ENCODE measurements around the gene MYO9B.
"Not testable (repeated sequence)": the region's sequence is repeated elsewhere in the genome, so short reads cannot be mapped to it uniquely, and the experiment has no call there.

The MYO9B gene

GRCh38 chr19:17088552-17088951 is 13.0 kb downstream of the MYO9B start:
- DNase-seq (ENCODE audit: low read depth, low spot score), result no peak
- H3K27ac ChIP-seq, result no peak overlapping the region

GRCh38 chr19:17090583-17090982 is 15.0 kb downstream of the MYO9B start:
- DNase-seq (ENCODE audit: low read depth, low spot score), result no peak
- H3K27ac ChIP-seq, result peak overlapping the region; percentile 8

DNA sequence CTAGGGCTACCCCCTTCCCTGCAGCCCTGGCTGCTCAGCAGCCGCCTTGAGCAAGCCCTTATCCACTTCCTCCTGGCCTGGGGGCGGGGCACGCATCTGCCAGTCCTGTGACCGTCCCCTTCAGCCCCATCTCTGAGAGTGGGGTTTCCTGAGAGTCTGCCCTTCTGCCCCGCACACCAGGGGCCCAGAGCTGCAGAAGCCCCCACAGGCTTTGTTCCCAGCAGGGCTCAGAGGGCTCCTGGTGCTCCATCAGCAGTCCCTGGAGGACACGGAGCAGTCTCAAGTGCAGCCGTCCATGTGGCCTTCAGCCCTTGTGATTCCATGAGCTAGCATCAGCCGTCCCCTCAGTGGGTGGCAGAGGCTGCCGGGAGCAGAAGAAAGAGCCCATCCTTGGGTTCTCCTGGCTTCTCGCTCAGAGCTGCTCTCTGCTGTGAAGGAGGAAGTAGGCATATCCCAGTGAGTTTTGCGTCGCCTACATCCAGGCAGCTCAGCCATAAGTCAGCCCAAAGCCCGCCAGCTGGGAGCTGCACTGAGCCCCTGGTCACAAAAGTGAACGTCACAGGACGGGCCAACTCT is 16.3 kb downstream of the MYO9B start:
- DNase-seq (ENCODE audit: low read depth, low spot score), result no peak
- no peak overlapping the region for H3K27ac ChIP-seq

DNA sequence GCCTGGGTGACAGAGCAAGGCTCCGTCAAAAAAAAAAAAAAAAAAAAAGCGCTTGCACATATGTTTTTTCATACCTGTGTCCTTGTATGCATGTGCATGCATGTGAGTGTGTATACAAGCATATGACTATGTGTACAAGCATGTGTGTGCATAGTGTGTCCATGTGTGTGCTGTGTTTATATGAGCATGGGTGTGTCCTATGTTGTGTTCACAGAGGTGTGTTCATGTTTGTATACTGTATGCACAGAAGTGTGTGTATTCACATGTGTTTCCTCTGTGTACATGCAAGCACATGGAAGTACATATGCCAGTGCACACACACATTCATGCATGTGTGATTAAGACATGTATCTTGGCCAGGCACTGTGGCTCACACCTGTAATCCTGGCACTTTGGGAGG is 17.1 kb downstream of the MYO9B start:
- no peak for DNase-seq (ENCODE audit: low read depth, low spot score)
- H3K27ac ChIP-seq, result no peak overlapping the region

DNA sequence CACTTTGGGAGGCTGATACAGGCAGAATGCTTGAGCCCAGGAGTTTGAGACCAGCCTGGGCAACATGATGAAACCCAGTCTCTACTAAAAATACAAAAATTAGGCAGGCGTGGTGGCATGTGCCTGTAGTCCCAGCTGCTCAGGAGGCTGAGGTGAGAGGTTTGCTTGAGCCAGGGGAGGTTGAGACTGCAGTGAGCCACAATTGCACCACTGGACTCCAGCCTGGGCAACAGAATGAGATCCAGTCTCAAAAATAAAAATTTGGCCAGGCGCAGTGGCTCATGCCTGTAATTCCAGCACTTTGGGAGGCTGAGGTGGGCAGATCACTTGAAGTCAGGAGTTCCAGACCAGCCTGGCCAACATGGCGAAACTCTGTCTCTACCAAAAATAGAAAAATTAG is 19.1 kb downstream of the MYO9B start:
- H3K27ac ChIP-seq; DNase-seq (ENCODE audit: low read depth, low spot score): not testable (repeated sequence)

DNA sequence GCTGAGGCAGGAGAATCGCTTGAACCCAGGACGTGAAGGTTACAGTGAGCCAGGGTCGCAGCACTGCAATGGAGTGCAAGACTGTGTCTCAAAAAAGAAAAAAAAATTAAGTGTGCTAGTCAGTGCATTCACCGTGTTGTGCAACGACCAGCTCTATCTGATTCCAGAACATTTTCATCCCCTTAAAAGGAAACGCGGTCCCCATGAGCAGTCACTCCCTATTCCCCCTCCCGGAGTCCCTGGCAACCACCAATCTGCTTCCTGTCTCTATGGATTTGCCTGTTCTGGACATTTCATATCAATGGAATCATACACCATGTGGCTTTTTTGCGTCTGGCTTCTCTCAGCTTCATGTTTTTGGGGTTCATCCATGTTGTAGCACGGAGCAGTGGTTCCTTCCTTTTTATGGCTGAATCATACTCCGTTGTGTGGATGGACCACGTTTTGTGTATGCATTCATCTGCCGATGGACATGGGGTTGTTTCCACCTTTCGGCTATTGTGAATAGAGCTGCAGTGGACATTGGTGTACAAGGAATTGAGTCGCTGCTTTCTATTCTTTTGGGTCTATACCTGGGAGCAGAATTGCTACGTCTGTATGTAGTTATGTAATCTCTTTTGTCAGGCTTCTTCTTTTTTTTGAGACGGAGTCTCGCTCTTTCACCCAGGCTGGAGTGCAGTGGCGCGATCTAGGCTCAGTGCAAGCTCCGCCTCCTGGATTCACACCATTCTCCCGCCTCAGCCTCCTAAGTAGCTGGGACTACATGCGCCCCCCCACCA is 19.8 kb downstream of the MYO9B start:
- no peak for DNase-seq (ENCODE audit: low read depth, low spot score)
- H3K27ac ChIP-seq, result no peak overlapping the region

DNA sequence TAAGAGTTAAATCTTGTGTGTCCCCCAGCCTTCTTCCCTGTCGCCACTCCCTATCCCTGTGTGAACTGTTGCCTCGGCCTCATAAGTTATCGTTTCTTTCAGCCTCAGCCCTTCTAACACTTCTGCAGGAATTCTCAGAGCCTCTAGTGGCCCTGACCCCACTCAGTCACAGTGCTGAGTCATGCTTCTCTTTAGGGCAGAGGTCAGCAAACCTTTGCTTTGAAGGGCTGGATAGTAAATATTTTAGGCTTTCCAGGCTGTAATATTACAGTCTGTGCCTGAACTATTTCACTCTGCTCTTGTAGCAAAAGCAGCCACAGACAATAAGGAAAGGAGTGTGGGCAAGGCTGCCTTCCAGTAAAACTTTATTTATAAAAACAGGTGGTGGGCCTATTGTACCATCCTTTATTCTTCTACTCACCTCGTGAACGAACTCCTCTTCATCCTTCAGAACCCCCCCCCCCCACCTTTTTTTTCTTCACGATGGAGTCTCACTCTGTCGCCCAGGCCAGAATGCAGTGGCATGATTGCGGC is 22.1 kb downstream of the MYO9B start:
- H3K27ac ChIP-seq, result no peak overlapping the region
- no peak for DNase-seq (ENCODE audit: low read depth, low spot score)

DNA sequence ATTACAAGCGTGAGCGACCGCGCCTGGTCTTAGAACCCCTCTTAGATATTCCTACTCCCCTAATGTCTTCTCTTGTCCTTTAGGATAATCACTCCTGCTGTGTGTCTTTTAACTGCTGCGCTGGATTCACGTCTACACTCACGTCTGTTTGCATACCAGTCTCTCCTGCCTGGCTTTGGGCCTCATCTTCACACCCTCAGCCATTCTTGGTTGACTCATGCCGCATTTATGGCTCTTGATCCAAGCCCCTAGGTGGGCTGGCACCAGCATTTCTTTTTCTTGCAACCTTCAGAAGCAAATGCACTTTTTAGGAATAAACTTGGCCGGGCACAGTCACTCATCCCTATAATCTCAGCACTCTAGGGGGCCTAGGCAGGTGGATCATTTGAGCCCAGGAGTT is 22.7 kb downstream of the MYO9B start:
- no peak for DNase-seq (ENCODE audit: low read depth, low spot score)
- no peak overlapping the region for H3K27ac ChIP-seq

GRCh38 chr19:17101686-17102628 is 26.4 kb downstream of the MYO9B start:
- DNase-seq (ENCODE audit: low read depth, low spot score), result no peak
- no peak overlapping the region for H3K27ac ChIP-seq

DNA sequence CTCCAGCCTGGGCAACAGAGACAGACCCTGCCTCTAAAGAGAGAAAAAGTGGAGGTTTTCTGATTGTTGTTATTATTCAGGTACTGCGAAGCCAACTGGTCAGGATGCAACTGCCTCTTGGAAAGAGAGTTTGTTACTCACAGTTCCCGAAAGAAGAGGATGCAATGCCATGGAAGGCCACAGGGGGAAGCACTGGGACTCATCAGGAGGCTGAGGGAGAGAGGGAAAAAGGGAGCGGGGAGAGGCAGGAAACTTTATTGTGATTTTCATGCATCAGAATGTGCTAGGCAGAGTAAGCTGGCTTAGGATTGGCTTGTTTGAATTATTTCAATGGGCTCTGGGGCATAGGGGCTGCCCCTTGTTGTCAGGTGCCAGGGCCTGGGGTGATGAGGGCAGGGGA is 27.6 kb downstream of the MYO9B start:
- DNase-seq (ENCODE audit: low read depth, low spot score), result no peak

GRCh38 chr19:17104679-17105078 is 29.1 kb downstream of the MYO9B start:
- H3K27ac ChIP-seq, result no peak overlapping the region
- no peak for DNase-seq (ENCODE audit: low read depth, low spot score)

More for the DNA sequence above, 27.6 kb downstream of the MYO9B start:
- no peak overlapping the region for H3K27ac ChIP-seq

DNA sequence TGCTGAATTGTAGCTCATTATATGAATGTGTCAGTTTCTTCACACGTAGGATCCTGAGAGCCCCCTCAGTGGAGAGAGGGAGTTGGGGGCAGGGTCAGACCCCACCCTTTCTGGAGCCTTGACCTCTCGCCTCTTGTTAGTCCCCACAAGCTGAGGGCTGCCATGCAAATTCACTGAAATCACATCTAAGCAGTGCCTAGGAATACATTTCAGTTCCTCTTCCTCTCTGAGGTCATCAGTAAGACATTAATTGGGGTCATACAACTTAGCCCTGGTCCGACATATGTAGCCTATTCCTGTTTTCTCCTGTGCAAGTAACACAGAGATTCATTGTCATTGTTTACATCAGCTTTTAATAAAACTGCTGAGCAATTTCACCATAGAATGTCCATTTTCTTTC is 30.0 kb downstream of the MYO9B start:
- no peak overlapping the region for H3K27ac ChIP-seq
- no peak for DNase-seq (ENCODE audit: low read depth, low spot score)

DNA sequence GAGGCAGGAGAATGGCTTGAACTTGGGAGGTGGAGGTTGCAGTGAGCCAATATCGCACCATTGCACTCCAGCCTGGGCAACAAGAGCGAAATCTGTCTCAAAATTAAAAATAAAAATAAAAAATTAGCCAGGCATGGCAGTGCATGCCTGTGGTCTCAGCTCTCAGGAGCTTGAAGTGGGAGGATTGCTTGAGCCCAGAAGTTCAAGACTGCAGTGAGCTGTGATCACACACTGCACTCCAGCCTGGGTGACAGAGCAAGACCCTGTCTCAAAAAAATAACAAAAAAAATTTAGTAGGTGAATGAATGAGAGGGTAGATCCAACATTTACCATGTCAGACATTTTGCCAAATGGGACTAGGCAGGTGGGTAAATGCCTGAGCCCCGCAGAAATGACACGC is 31.4 kb downstream of the MYO9B start:
- not testable (repeated sequence) for DNase-seq (ENCODE audit: low read depth, low spot score)
- peak overlapping the region; percentile 72 for H3K27ac ChIP-seq

- peak; percentile 93 for DNase-seq (ENCODE audit: low read depth, low spot score)
- peak overlapping the region; percentile 72 for H3K27ac ChIP-seq
These were observed 32.2 kb downstream of the MYO9B start for GRCh38 chr19:17107546-17108452.

DNA sequence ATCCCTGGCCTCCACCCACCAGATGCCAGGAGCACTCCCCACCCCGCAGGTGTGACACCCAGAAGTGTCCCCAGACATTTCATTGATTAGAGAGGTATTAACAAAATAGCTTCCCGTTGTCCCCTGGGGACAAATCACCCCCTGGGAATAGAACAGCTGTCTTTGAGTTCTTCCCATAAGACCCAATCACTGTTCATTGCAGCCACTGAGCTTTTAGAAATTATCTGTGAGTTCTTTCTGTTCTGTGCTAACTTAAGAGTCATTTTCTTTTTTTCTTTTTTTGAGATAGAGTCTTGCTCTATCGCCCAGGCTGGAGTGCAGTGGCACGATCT is 32.8 kb downstream of the MYO9B start:
- peak overlapping the region; percentile 72 for H3K27ac ChIP-seq
- no peak for DNase-seq (ENCODE audit: low read depth, low spot score)

- no peak overlapping the region for H3K27ac ChIP-seq
- no peak for DNase-seq (ENCODE audit: low read depth, low spot score)
These were observed 33.7 kb downstream of the MYO9B start for GRCh38 chr19:17109300-17109699.

GRCh38 chr19:17109962-17110598 is 34.5 kb downstream of the MYO9B start:
- no peak for DNase-seq (ENCODE audit: low read depth, low spot score)
- H3K27ac ChIP-seq, result no peak overlapping the region

- H3K27ac ChIP-seq, result no peak overlapping the region
These were observed 35.0 kb downstream of the MYO9B start for GRCh38 chr19:17110599-17110966.

DNA sequence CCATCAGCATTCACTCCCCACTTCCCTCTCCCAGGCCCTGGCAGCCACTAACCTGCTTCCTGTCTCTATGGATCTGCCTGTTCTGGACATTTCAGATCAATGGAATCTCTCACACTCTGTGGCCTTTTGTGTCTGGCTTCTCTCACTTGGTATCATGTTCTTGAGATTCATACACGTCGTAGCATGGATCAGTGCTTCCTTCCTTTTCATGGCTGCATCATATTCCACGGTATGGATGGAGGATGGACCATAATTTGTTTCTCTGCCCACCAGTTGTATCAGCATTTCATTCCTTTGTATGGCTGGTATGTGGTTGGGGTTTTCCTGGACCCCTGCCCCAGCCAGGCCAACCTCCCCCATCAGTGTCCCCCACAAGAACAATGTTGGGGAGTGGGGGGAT is 36.2 kb downstream of the MYO9B start:
- H3K27ac ChIP-seq, result no peak overlapping the region
- no peak for DNase-seq (ENCODE audit: low read depth, low spot score)

More at GRCh38 chr19:17110599-17110966, 35.0 kb downstream of the MYO9B start:
- DNase-seq (ENCODE audit: low read depth, low spot score), result no peak
